ENCODE results near the gene CDK11A.
"Not testable (repeated sequence)": the region's sequence is repeated elsewhere in the genome, so short reads cannot be mapped to it uniquely, and the experiment has no call there.

Gene CDK11A

DNA sequence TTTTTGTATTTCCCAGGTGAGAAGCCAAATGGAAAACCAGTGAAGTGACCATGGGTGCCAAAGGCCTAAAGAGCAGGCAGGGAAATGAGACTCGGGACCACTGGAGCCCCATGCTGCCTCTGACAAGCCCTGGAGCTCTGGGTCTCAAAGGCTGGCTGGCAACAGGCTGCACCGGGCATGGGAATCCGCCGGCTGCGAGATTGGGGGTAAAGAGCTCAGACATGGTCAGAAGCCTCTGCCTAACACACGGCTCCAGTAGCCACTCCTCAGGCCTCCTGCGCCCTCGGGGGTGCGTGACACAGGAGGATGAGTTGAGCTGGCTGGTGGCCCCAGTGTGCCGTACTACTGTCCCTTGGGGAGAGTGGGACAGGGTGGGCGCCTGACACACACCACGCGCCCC lies 6.1 kb upstream of the CDK11A start:
- not testable (repeated sequence) for H3K9me3 ChIP-seq (ENCODE audit: insufficient read depth, low read depth, low read length); H3K36me3 ChIP-seq (ENCODE audit: insufficient read depth, low read depth, low read length); H3K4me1 ChIP-seq (ENCODE audit: insufficient read depth, low read length); H3K4me3 ChIP-seq (ENCODE audit: low read length); H3K27ac ChIP-seq (ENCODE audit: low read length); H3K9ac ChIP-seq (ENCODE audit: low read depth, low read length); H3K27me3 ChIP-seq (ENCODE audit: insufficient read depth, low read length)

DNA sequence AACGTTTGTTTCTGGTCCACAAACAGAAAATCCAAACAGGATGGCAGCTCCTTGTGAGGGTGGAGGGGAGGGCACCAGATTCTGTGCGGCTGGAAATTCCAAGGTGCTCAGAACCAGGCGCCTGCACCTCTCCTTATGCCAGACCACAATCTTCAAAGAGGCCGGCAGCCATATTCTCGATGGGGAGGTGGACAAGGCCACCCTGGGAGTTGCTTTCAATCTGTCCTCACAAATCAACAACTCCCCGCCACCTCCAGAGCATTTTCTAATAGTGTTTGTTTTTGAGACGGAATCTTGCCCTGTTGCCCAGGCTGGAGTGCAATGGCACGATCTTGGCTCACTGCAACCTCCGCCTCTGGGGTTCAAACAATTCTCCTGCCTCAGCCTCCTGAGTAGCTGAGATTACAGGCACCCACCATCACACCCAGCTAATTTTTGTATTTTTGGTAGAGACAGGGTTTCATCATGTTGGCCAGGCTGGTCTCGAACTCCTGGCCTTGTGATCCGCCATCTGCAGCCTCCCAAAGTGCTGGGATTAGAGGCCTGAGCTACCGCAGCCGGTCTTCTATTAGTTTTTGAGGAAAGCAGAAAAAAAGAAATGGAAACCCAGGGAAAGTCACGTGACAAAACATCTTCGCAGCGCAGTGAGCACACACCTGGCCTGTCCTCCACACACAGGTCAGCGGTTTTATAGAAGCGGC lies 5.1 kb upstream of the CDK11A start:
- H3K9ac ChIP-seq (ENCODE audit: low read depth, low read length) = not testable (repeated sequence)

DNA sequence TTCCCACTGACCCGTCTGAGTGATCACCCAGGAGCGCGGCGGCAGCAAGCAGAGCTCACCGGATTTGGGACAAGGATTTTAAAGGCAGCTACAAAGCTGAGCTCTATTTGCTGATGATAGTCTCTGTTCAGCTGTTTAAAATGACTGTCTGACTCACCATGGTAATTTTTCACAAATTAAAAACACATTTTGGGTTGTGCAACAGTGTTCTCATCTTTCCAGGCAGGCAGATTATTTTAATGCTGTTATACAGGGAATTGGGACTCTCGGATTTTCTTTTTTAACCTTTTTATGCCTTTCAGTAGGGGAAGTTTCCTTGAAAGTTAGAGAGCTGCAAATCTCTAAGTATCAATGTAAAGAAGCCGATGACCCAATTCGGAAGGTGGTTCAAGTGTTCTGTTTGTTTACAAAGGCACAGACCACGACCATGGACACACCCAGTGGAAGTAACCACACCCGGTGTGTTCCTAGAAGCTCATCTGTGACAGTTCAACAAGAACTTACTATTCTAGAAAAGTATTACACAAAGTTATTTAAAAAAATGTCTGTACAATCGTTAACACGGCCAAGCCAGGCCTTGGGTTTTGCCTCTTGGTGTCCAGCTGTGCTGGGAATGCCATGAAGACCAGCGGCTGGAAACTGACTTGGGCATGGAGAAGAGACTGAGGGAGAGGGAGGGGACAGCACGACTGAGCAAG lies 4.3 kb upstream of the CDK11A start:
- not testable (repeated sequence) for H3K27ac ChIP-seq (ENCODE audit: low read length); H3K4me3 ChIP-seq (ENCODE audit: low read length)

More for the DNA sequence above, 5.1 kb upstream of the CDK11A start:
- not testable (repeated sequence) for H3K4me3 ChIP-seq (ENCODE audit: low read length); H3K4me1 ChIP-seq (ENCODE audit: insufficient read depth, low read length); H3K9me3 ChIP-seq (ENCODE audit: insufficient read depth, low read depth, low read length); H3K27me3 ChIP-seq (ENCODE audit: insufficient read depth, low read length); H3K36me3 ChIP-seq (ENCODE audit: insufficient read depth, low read depth, low read length); H3K27ac ChIP-seq (ENCODE audit: low read length)

DNA sequence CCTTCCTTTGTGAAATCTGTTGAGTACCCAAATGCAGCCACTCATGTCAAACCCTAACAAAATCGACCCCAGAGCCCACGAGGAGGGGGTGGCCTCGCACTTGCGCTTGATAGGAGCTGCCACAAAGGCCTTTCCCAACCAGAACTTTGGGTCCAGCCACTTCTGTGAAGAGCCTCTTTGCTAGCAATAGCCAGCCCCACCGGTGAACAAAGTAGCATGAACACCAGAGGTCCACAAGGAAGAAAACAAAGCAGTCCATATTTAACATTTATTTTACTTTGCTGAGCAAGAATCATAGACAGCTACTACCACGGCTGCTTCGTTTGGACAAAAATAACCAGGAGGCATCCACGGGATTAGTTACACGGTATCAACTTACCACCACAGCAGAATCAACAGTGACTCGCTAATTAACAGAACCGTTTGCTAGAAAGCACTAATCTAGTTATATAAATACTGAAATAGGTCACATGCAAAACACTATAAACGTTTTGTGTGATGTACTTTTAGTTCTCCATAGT lies 3.0 kb upstream of the CDK11A start:
- H3K27me3 ChIP-seq (ENCODE audit: insufficient read depth, low read length); H3K36me3 ChIP-seq (ENCODE audit: insufficient read depth, low read depth, low read length); H3K27ac ChIP-seq (ENCODE audit: low read length); H3K9ac ChIP-seq (ENCODE audit: low read depth, low read length); H3K4me3 ChIP-seq (ENCODE audit: low read length); H3K9me3 ChIP-seq (ENCODE audit: insufficient read depth, low read depth, low read length); H3K4me1 ChIP-seq (ENCODE audit: insufficient read depth, low read length): not testable (repeated sequence)

More for the DNA sequence above, 4.3 kb upstream of the CDK11A start:
- H3K4me1 ChIP-seq (ENCODE audit: insufficient read depth, low read length); H3K9ac ChIP-seq (ENCODE audit: low read depth, low read length); H3K27me3 ChIP-seq (ENCODE audit: insufficient read depth, low read length); H3K9me3 ChIP-seq (ENCODE audit: insufficient read depth, low read depth, low read length); H3K36me3 ChIP-seq (ENCODE audit: insufficient read depth, low read depth, low read length): not testable (repeated sequence)

- H3K27ac ChIP-seq (ENCODE audit: low read length); H3K27me3 ChIP-seq (ENCODE audit: insufficient read depth, low read length); H3K4me3 ChIP-seq (ENCODE audit: low read length); H3K36me3 ChIP-seq (ENCODE audit: insufficient read depth, low read depth, low read length); H3K9me3 ChIP-seq (ENCODE audit: insufficient read depth, low read depth, low read length); H3K9ac ChIP-seq (ENCODE audit: low read depth, low read length); H3K4me1 ChIP-seq (ENCODE audit: insufficient read depth, low read length): not testable (repeated sequence)
Measured at GRCh38 chr1:1726088-1726487, 1.9 kb upstream of the CDK11A start.

GRCh38 chr1:1721201-1721600 lies 3.0 kb downstream of the CDK11A start:
- Histone ChIP-seq H3K36me3 (ENCODE audit: insufficient read depth, low read depth, low read length) (peaks cover 14% of the 10 kb centered on the region), H3K4me1 (ENCODE audit: insufficient read depth, low read length) (no peaks in the 10 kb centered on the region), H3K9ac (ENCODE audit: low read depth, low read length) (no peak overlapping the region), H3K27me3 (ENCODE audit: insufficient read depth, low read length) (no peaks in the 10 kb centered on the region), H3K27ac (ENCODE audit: low read length) (no peak overlapping the region), H3K9me3 (ENCODE audit: insufficient read depth, low read depth, low read length) (no peaks in the 10 kb centered on the region), H3K4me3 (ENCODE audit: low read length) (no peak overlapping the region)

GRCh38 chr1:1715109-1715883 lies 8.9 kb downstream of the CDK11A start:
- H3K9me3 ChIP-seq (ENCODE audit: insufficient read depth, low read depth, low read length); H3K9ac ChIP-seq (ENCODE audit: low read depth, low read length); H3K4me1 ChIP-seq (ENCODE audit: insufficient read depth, low read length); H3K27ac ChIP-seq (ENCODE audit: low read length); H3K27me3 ChIP-seq (ENCODE audit: insufficient read depth, low read length); H3K36me3 ChIP-seq (ENCODE audit: insufficient read depth, low read depth, low read length); H3K4me3 ChIP-seq (ENCODE audit: low read length): not testable (repeated sequence)

- not testable (repeated sequence) for H3K4me1 ChIP-seq (ENCODE audit: insufficient read depth, low read length); H3K36me3 ChIP-seq (ENCODE audit: insufficient read depth, low read depth, low read length); H3K9ac ChIP-seq (ENCODE audit: low read depth, low read length); H3K4me3 ChIP-seq (ENCODE audit: low read length); H3K27ac ChIP-seq (ENCODE audit: low read length); H3K27me3 ChIP-seq (ENCODE audit: insufficient read depth, low read length); H3K9me3 ChIP-seq (ENCODE audit: insufficient read depth, low read depth, low read length)
Measured at GRCh38 chr1:1707897-1708296, 16.3 kb downstream of the CDK11A start.

GRCh38 chr1:1707241-1707640 lies 16.9 kb downstream of the CDK11A start:
- H3K27me3 ChIP-seq (ENCODE audit: insufficient read depth, low read length); H3K4me1 ChIP-seq (ENCODE audit: insufficient read depth, low read length); H3K9ac ChIP-seq (ENCODE audit: low read depth, low read length); H3K9me3 ChIP-seq (ENCODE audit: insufficient read depth, low read depth, low read length); H3K27ac ChIP-seq (ENCODE audit: low read length); H3K36me3 ChIP-seq (ENCODE audit: insufficient read depth, low read depth, low read length); H3K4me3 ChIP-seq (ENCODE audit: low read length): not testable (repeated sequence)

GRCh38 chr1:1705623-1706022 lies 18.5 kb downstream of the CDK11A start:
- H3K4me1 ChIP-seq (ENCODE audit: insufficient read depth, low read length); H3K27ac ChIP-seq (ENCODE audit: low read length); H3K4me3 ChIP-seq (ENCODE audit: low read length); H3K9ac ChIP-seq (ENCODE audit: low read depth, low read length); H3K27me3 ChIP-seq (ENCODE audit: insufficient read depth, low read length); H3K36me3 ChIP-seq (ENCODE audit: insufficient read depth, low read depth, low read length); H3K9me3 ChIP-seq (ENCODE audit: insufficient read depth, low read depth, low read length): not testable (repeated sequence)

DNA sequence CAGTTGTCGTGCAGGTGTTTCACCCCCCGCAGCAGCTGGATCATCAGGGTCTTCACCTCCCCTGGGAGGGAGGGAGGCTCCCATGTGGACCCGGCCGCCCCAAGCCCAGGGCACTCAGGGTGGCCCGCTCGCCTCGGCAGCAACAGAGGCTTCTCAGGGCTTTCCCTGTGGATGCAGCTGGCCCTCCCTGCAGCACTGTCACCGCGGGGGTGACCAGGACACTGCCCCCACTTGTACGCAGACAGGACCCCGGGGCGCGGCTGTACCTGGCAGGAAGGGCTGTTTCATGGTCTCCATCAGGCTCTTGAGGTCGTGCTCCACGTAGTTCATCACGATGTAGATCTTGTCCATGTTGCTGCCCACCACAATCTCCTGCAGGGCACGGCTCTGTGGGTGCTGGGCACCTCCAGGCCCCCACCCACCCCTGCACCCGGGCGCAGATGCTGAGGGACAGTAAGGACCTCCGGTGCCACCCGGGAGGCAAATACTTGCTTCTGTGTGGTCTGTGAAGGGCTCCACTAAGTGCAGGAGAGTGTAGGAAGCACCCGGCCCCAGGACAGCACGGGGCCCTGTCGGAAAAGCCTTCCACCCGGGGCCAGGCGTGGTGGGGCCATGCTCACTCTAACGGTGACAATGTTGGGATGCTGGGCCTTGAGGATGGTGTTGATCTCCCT lies 19.7 kb downstream of the CDK11A start:
- not testable (repeated sequence) for H3K4me3 ChIP-seq (ENCODE audit: low read length); H3K4me1 ChIP-seq (ENCODE audit: insufficient read depth, low read length); H3K9me3 ChIP-seq (ENCODE audit: insufficient read depth, low read depth, low read length)

More for the DNA sequence above, 19.7 kb downstream of the CDK11A start:
- not testable (repeated sequence) for H3K27ac ChIP-seq (ENCODE audit: low read length); H3K36me3 ChIP-seq (ENCODE audit: insufficient read depth, low read depth, low read length); H3K9ac ChIP-seq (ENCODE audit: low read depth, low read length); H3K27me3 ChIP-seq (ENCODE audit: insufficient read depth, low read length)

Data from iPS-20b (cell line).